ENCODE data around the gene RBMS1. TPM values are rescaled to one million over a fixed set of nuclear protein-coding genes. Genes with fewer than 3 reads are reported as not detected.

RBMS1 gene
- total RNA-seq, 4 donors from 2014 or later: 13.0 to 24.5 (median 14.1) TPM

GRCh38 chr2:160387558-160388262, 105.9 kb downstream of the RBMS1 start:
- H3K27ac ChIP-seq: peak overlapping the region; percentile 68 to 76 (median 75)
- peak; percentile 85 to 89 for ATAC-seq
- no peaks in the 10 kb centered on the region for H3K27me3 ChIP-seq
- intact Hi-C loops (cut with DNase I; ENCODE audit: low total_unique reads): loop anchor here (2.0 kb wide), 1 partner anchor 19 kb away; no protein-coding TSS in a partner anchor
- DNase-seq: peak; percentile 58 to 78
- no peaks in the 10 kb centered on the region for H3K36me3 ChIP-seq
- in situ Hi-C loops (cut with MboI; ENCODE audit: low sequenced_read_pairs in 4 of 4): loop anchor here in 1 of 4 donors (25.0 kb wide), 1 partner anchor 100 kb away; the partner anchor contains the start of gene RBMS1
- peak overlapping the region in 2 of 4 donors; percentile 14 to 26 for H3K4me3 ChIP-seq
- H3K9me3 ChIP-seq: no peaks in the 10 kb centered on the region
- peaks cover 48 to 63% of the 10 kb centered on the region in 2 donors for H3K4me1 ChIP-seq
- TF ChIP-seq CTCF (IDR thresholded peaks at IDR 0.05 in 4 of 5, conservative IDR thresholded peaks at IDR 0.05 in 1 of 5): no peak
- peak in 1 of 2 donors; percentile 8 for TF ChIP-seq POLR2A (IDR thresholded peaks at IDR 0.05)

DNA sequence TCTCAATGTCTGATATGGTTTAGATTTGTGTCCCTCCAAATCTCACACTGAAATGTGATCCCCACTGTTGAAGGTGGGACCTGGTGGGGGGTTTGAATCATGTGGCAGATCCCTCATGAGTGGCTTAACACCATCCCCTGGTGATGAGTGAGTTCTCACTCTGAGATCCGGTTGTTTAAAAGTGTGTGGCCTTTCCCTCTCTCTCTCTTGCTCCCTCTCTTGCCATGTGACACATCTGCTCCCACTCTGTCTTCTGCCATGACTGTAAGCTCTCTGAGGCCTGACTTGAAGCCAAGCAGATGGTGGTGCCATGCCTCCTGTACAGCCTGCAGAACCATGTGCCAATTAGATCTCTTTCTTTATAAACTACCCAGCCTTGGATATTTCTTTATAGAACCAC, 108.8 kb downstream of the RBMS1 start:
- no peaks in the 10 kb centered on the region for H3K27me3 ChIP-seq
- DNase-seq (no peak), ATAC-seq (no peak)
- intact Hi-C loops (cut with DNase I; ENCODE audit: low total_unique reads): no loop called here
- peak overlapping the region in 1 of 4 donors; percentile 29 for H3K27ac ChIP-seq
- H3K9me3 ChIP-seq: no peaks in the 10 kb centered on the region
- no peak for TF ChIP-seq CTCF (IDR thresholded peaks at IDR 0.05 in 4 of 5, conservative IDR thresholded peaks at IDR 0.05 in 1 of 5)
- no peak for TF ChIP-seq POLR2A (IDR thresholded peaks at IDR 0.05)
- H3K36me3 ChIP-seq: no peaks in the 10 kb centered on the region
- peaks cover 55 to 71% of the 10 kb centered on the region in 2 donors for H3K4me1 ChIP-seq
- in situ Hi-C loops (cut with MboI; ENCODE audit: low sequenced_read_pairs in 4 of 4): loop anchor here in 1 of 4 donors (25.0 kb wide), 1 partner anchor 103 kb away; the partner anchor contains the start of gene RBMS1
- no peak overlapping the region for H3K4me3 ChIP-seq

- no peaks in the 10 kb centered on the region for H3K27me3 ChIP-seq
- no peak for TF ChIP-seq POLR2A (IDR thresholded peaks at IDR 0.05)
- no peak for TF ChIP-seq CTCF (IDR thresholded peaks at IDR 0.05 in 4 of 5, conservative IDR thresholded peaks at IDR 0.05 in 1 of 5)
- H3K36me3 ChIP-seq: no peaks in the 10 kb centered on the region
- DNase-seq (no peak), ATAC-seq (peak; percentile 32 to 51)
- in situ Hi-C loops (cut with MboI; ENCODE audit: low sequenced_read_pairs in 4 of 4): loop anchor here in 1 of 4 donors (25.0 kb wide), 1 partner anchor 106 kb away; the partner anchor contains the start of gene RBMS1
- H3K4me3 ChIP-seq: peak overlapping the region in 1 of 4 donors; percentile 12
- peak overlapping the region; percentile 21 to 63 (median 58) for H3K27ac ChIP-seq
- no peaks in the 10 kb centered on the region for H3K9me3 ChIP-seq
- intact Hi-C loops (cut with DNase I; ENCODE audit: low total_unique reads): no loop called here
- H3K4me1 ChIP-seq: peaks cover 53 to 70% of the 10 kb centered on the region in 2 donors
These were observed 112.1 kb downstream of the RBMS1 start for GRCh38 chr2:160381425-160381951.

DNA sequence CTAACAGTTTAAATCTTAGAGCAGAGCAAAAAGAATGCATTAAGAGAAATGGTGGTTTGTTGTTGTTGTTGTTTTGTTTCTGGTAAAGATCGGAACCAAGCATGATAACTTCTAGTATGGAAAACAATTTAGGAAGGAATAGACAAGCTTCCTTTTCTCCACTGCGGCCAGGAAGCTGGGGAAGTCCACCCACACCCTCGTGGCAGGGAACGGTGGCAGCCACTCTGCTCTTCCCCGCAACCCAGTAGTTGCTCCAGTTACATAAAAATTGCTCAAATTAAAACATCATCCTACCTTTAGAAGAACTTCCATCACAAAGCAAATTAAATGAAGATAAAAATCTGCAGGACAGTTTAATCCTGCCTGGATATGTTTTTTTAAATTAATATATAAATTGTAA, 113.0 kb downstream of the RBMS1 start:
- H3K27me3 ChIP-seq: no peaks in the 10 kb centered on the region
- H3K36me3 ChIP-seq: no peaks in the 10 kb centered on the region
- TF ChIP-seq POLR2A (IDR thresholded peaks at IDR 0.05): no peak
- no peak for DNase-seq
- H3K27ac ChIP-seq: peak overlapping the region; percentile 13 to 63 (median 58)
- intact Hi-C loops (cut with DNase I; ENCODE audit: low total_unique reads): no loop called here
- in situ Hi-C loops (cut with MboI; ENCODE audit: low sequenced_read_pairs in 4 of 4): loop anchor here in 1 of 4 donors (25.0 kb wide), 1 partner anchor 107 kb away; the partner anchor contains the start of gene RBMS1
- ATAC-seq: no peak
- H3K4me3 ChIP-seq: peak overlapping the region in 2 of 4 donors; percentile 14 to 19
- no peaks in the 10 kb centered on the region for H3K9me3 ChIP-seq
- H3K4me1 ChIP-seq: peaks cover 59 to 77% of the 10 kb centered on the region in 2 donors

DNA sequence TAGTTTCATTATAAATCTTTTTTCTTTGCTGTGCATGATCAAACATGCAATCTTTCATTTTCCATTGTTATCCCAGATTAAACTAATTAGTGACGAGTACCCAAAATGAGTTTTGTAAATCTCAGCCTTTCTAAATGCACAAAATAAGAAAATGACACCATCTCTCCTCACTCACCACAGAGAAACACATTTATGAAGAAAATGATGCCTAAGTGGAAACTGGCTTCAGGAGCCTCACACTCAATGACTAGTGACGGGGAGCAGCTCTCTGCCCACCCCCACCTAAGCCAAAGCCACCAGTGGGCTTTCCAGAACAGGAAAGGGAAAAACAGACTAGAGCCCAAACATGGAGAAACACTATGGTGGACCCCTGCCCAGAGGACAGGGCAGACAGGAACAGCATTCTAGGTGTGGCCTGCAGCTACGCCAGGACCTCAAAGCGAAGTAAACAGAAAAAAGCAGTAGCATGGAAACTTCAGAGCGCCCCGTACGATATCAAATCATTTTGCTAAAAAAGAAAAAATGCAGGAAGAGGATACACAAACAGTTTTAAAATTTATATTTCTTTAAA, 113.5 kb downstream of the RBMS1 start:
- Histone ChIP-seq H3K4me1 (peaks cover 64 to 77% of the 10 kb centered on the region in 2 donors), H3K4me3 (peak overlapping the region in 2 of 4 donors; percentile 14 to 19), H3K36me3 (no peaks in the 10 kb centered on the region), H3K9me3 (no peaks in the 10 kb centered on the region), H3K27me3 (no peaks in the 10 kb centered on the region), H3K27ac (peak overlapping the region; percentile 13 to 63 (median 58))
- no peak for DNase-seq
- intact Hi-C loops (cut with DNase I; ENCODE audit: low total_unique reads) (no loop called here), in situ Hi-C loops (cut with MboI; ENCODE audit: low sequenced_read_pairs in 4 of 4) (loop anchor here in 1 of 4 donors (25.0 kb wide), 1 partner anchor 107 kb away; the partner anchor contains the start of gene RBMS1)
- no peak for ATAC-seq
- TF ChIP-seq CTCF (IDR thresholded peaks at IDR 0.05 in 4 of 5, conservative IDR thresholded peaks at IDR 0.05 in 1 of 5) (no peak), POLR2A (IDR thresholded peaks at IDR 0.05) (no peak)
